Progenitor cell of endocrine pancreas (in vitro differentiated cells): Measurements from ENCODE around the gene KIAA0232. TPM values are rescaled to one million over a fixed set of nuclear protein-coding genes. Genes with fewer than 3 reads are reported as not detected.

Source experiments
- DNase-seq: peaks from one replicate; pipeline ENCODE4 v3.0.0; 2021; ENCODE audit warnings: low spot score; ENCODE audit not compliant: unreplicated experiment
- H3K27ac Mint-ChIP-seq: 2 replicates; pipeline ENCODE4 v1.8.0; 2021; ENCODE audit warnings: mild to moderate bottlenecking, moderate library complexity, mixed read lengths
- H3K27me3 Mint-ChIP-seq: 2 replicates; pipeline ENCODE4 v1.8.0; 2021; ENCODE audit warnings: mixed read lengths
- H3K36me3 Mint-ChIP-seq: 2 replicates; pipeline ENCODE4 v1.8.0; 2022; ENCODE audit warnings: mixed read lengths; ENCODE audit not compliant: insufficient read depth
- H3K4me1 Mint-ChIP-seq: 2 replicates; pipeline ENCODE4 v1.8.0; 2021; ENCODE audit warnings: low read depth, mixed read lengths
- H3K4me3 Mint-ChIP-seq: 2 replicates; pipeline ENCODE4 v1.8.0; 2021; ENCODE audit warnings: low read depth, mild to moderate bottlenecking, moderate library complexity, mixed read lengths
- H3K9me3 Mint-ChIP-seq: 2 replicates; pipeline ENCODE4 v1.8.0; 2021; ENCODE audit warnings: low read depth, mixed read lengths
- total RNA-seq: library from RNA; stranded (reverse); gene quantifications from 2 replicates; pipeline ENCODE4 v1.2.1, GENCODE V29; 2021
- TF ChIP-seq, protein P1 (sequence below): fragments of 200-600 bp; sonication (generic); IDR thresholded peaks from one replicate; pipeline ENCODE4 v1.5.0; 2021; ENCODE audit warnings: antibody characterized with exemption, mild to moderate bottlenecking; ENCODE audit not compliant: unreplicated experiment

KIAA0232 gene
- total RNA-seq, 1 donor from 2014 or later = 52.8 TPM

DNA sequence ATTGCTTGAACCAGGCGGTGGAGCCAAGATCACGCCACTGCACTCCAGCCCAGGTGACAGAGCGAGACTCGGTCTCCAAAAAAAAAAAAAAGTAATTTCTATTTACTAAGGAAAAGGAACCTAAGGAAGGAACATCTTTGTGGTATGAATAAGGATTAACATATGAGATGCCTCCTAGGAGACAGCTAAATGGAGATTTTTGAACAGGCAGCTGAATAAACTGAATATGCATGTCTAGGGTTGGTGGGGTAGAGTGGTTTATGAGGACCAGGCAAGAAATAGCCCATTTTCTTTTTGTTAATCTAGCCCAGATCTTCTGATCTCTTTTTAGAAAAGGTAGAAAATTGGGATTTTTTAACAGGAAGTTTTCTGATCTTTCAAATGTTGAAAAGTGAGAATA lies 67.2 kb downstream of the KIAA0232 start:
- TF ChIP-seq, protein P1, sequence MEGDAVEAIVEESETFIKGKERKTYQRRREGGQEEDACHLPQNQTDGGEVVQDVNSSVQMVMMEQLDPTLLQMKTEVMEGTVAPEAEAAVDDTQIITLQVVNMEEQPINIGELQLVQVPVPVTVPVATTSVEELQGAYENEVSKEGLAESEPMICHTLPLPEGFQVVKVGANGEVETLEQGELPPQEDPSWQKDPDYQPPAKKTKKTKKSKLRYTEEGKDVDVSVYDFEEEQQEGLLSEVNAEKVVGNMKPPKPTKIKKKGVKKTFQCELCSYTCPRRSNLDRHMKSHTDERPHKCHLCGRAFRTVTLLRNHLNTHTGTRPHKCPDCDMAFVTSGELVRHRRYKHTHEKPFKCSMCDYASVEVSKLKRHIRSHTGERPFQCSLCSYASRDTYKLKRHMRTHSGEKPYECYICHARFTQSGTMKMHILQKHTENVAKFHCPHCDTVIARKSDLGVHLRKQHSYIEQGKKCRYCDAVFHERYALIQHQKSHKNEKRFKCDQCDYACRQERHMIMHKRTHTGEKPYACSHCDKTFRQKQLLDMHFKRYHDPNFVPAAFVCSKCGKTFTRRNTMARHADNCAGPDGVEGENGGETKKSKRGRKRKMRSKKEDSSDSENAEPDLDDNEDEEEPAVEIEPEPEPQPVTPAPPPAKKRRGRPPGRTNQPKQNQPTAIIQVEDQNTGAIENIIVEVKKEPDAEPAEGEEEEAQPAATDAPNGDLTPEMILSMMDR = no peak
- peaks cover 34% of the 10 kb centered on the region for H3K36me3 Mint-ChIP-seq
- no peaks in the 10 kb centered on the region for H3K4me1 Mint-ChIP-seq
- H3K9me3 Mint-ChIP-seq = no peaks in the 10 kb centered on the region
- no peak overlapping the region for H3K27ac Mint-ChIP-seq
- no peaks in the 10 kb centered on the region for H3K27me3 Mint-ChIP-seq
- no peak overlapping the region for H3K4me3 Mint-ChIP-seq
- DNase-seq = no peak

DNA sequence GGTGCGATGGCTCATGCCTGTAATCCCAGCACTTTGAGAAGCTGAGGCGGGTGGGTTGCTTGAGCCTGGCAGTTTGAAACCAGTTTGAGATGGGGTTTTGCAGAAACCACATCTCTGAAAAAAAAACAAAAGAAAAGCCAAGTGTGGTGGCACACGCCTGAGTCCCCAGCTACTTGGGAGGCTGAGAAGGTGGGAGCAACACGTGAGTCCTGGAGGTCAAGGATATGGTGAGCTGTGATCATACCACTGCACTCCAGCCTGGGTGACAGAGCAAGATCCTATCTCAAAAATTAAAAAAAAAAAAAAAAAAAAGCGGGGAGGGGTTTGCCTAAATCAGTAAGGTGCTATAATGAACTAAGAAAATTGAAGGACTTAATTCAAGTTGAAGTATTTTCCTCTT lies 68.9 kb downstream of the KIAA0232 start:
- H3K9me3 Mint-ChIP-seq = no peaks in the 10 kb centered on the region
- H3K27ac Mint-ChIP-seq = no peak overlapping the region
- no peaks in the 10 kb centered on the region for H3K27me3 Mint-ChIP-seq
- peaks cover 30% of the 10 kb centered on the region for H3K36me3 Mint-ChIP-seq
- H3K4me3 Mint-ChIP-seq = no peak overlapping the region
- TF ChIP-seq, protein P1 = no peak
- H3K4me1 Mint-ChIP-seq = peaks cover 6% of the 10 kb centered on the region
- DNase-seq = no peak

DNA sequence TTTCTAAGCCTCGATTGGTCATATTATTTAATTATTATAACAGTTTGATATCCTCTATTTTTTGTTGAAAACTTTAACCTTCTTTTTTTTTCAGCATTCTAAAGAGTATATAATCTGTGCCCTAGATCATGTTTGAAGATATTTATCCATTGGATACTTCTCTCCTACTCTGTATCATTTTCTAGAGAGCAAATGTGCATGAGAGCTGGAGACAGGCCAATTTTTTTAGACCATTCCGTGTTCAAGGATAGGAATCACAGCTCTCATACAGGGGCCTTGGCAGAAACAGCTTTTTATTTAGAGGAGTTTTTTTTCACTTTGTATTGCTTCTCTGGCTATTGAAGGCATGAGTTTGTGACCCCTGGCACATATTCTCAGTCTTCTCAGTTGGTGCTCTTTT lies 69.4 kb downstream of the KIAA0232 start:
- no peak overlapping the region for H3K27ac Mint-ChIP-seq
- peaks cover 6% of the 10 kb centered on the region for H3K4me1 Mint-ChIP-seq
- no peak overlapping the region for H3K4me3 Mint-ChIP-seq
- peaks cover 30% of the 10 kb centered on the region for H3K36me3 Mint-ChIP-seq
- H3K27me3 Mint-ChIP-seq = no peaks in the 10 kb centered on the region
- no peak for DNase-seq
- no peaks in the 10 kb centered on the region for H3K9me3 Mint-ChIP-seq
- TF ChIP-seq, protein P1 = no peak

DNA sequence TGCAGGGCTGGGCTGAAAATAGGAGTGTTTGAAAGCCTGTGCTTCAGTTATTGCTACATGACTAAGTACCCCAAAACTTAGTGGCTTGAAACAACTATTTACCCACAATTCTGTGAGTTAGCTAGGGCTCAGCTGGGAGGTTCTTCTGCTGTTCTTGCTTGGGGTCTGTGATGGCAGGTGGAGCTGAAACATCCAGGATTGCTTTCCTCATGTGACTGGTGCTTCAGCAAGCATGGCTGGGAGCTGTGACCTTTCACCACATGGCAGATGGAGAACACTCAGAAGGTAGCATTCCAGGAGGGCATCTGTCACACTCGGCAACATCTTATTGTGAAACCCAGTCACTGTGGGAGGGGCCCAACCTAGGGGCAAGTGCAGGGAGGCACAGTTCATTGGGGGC lies 70.1 kb downstream of the KIAA0232 start:
- TF ChIP-seq, protein P1 = no peak
- Mint-ChIP-seq H3K27me3 (no peaks in the 10 kb centered on the region), H3K9me3 (no peaks in the 10 kb centered on the region), H3K4me1 (peaks cover 6% of the 10 kb centered on the region), H3K4me3 (no peak overlapping the region), H3K27ac (peak overlapping the region; percentile 41), H3K36me3 (peaks cover 31% of the 10 kb centered on the region)
- DNase-seq = no peak

DNA sequence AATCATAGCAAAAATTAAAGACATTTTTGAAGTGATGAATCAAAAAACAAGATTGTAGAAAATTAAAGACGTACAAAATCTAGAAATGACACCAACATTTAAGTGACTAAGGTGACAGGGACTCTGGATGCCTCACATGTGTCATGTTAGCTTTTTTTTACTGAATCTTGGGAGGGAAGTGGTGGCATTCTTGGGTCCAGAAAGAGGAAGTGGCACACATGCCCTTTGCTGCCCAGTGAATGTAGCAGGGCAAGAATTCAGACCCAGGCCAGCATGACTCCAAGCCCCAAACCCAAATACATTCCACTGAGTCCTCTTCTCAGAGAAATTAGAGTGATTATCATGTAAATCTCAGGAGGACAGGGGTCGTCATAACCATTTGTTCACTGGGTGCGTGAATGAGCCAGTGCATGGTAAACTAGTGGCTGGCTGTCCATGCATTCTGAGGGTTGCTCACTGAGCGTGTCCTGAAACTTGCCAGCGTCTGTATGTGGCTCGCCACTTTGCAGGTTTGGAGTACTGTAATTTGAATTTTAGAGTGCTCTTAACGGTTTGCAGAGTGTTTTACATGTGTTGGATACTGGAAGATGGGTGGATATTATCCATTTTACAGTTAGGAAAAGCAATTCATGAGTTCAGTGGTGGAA lies 71.7 kb downstream of the KIAA0232 start:
- Mint-ChIP-seq H3K27me3 (no peaks in the 10 kb centered on the region), H3K4me1 (peaks cover 6% of the 10 kb centered on the region), H3K36me3 (peaks cover 29% of the 10 kb centered on the region), H3K9me3 (no peaks in the 10 kb centered on the region), H3K27ac (peak overlapping the region; percentile 29), H3K4me3 (no peak overlapping the region)
- DNase-seq = no peak
- TF ChIP-seq, protein P1 = no peak
